Measurements from ENCODE around the gene ACOT7. TPM values are rescaled to one million over a fixed set of nuclear protein-coding genes. Genes with fewer than 3 reads are reported as not detected.

The ACOT7 gene
- total and polyA plus RNA-seq, 2 of the 13 experiments (the other 11 are each of a cell fraction or from before 2014, with no cell fraction given): 33.0 to 55.8 TPM

GRCh38 chr1:6423321-6423999 is 29.9 kb upstream of the ACOT7 start:
- DNase-seq (ENCODE audit: low spot score) (no peak), ATAC-seq (peak; percentile 75), FAIRE-seq (peak; percentile 44)
- Histone ChIP-seq H3K79me2 (ENCODE audit: insufficient read depth, low read length) (no peaks in the 10 kb centered on the region), H3K9ac (ENCODE audit: insufficient read depth, low read depth, low read length) (no peak overlapping the region), H3K4me3 (replicated peaks in 1 of 3; ENCODE audit: insufficient read depth in 1 of 3, low read depth in 2 of 3, low read length in 3 of 3) (peak overlapping the region in 1 of 3 experiments; percentile 46; a peak in 1 of 6 replicates), H3K27me3 (ENCODE audit: control insufficient read depth in 1 of 2, insufficient read depth in 2 of 2, low read length in 2 of 2) (peaks cover 41 to 90% of the 10 kb centered on the region in 2 experiments), H3K36me3 (replicated peaks in 1 of 2; ENCODE audit: control insufficient read depth in 1 of 2, insufficient read depth in 2 of 2, low read length in 2 of 2) (no peaks in the 10 kb centered on the region), H2AFZ (ENCODE audit: low read length) (no peak overlapping the region), H3K4me2 (ENCODE audit: low read depth, low read length) (peak overlapping the region; percentile 52), H3K4me1 (ENCODE audit: insufficient read depth, low read length) (peaks cover 43% of the 10 kb centered on the region), H3K9me3 (ENCODE audit: low read length) (no peaks in the 10 kb centered on the region), H4K20me1 (ENCODE audit: insufficient read depth, low read length) (no peaks in the 10 kb centered on the region; the same call in 1 of the 2 replicates), H3K27ac (ENCODE audit: extremely low read length, insufficient read depth, low read length) (no peak overlapping the region)
- in situ Hi-C loops (cut with HindIII; ENCODE audit: extremely low pct_ligation_motif_present, low pct_unique_long_range_greater_than_20kb) (no loop called here), intact Hi-C loops (cut with micrococcal nuclease; ENCODE audit: unreplicated experiment) (no loop called here)
- CTCF ChIA-PET (ENCODE audit: low intra/inter-chr PET ratio, low total read pairs): interaction anchor here (1.6 kb wide), 1 partner anchor 14 kb away, joined by 12 read pairs; no protein-coding TSS in a partner anchor
- no TSS peak for BruUV-seq (replicated peaks)
- 13% methylated on average over 6 of the region's 24 CpGs for WGBS (ENCODE audit: low lambda C conversion rate)
- POLR2A ChIA-PET: interaction anchor here (0.7 to 1.7 kb wide), 6 partner anchors 9 to 181 kb away, joined by 3 to 4 read pairs (median 3); no protein-coding TSS in a partner anchor
- TF ChIP-seq, protein P1, sequence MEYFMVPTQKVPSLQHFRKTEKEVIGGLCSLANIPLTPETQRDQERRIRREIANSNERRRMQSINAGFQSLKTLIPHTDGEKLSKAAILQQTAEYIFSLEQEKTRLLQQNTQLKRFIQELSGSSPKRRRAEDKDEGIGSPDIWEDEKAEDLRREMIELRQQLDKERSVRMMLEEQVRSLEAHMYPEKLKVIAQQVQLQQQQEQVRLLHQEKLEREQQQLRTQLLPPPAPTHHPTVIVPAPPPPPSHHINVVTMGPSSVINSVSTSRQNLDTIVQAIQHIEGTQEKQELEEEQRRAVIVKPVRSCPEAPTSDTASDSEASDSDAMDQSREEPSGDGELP (IDR thresholded peaks at IDR 0.05; ENCODE audit: borderline replicate concordance, low read depth): no peak
- no peak for TF ChIP-seq ZNF432 (CRISPR knock-in tag; IDR thresholded peaks at IDR 0.05; ENCODE audit: borderline replicate concordance)
- 0 out of 2 replicates have a peak, but pooled peaks have one; percentile 87 for TF ChIP-seq EZH2 (conservative IDR thresholded peaks at IDR 0.05; ENCODE audit: low read depth, low read length)
- peak; percentile 29; the same call in 1 of the 2 replicates for TF ChIP-seq SMC3 (IDR thresholded peaks at IDR 0.05; ENCODE audit: low read length)
- TF ChIP-seq NR2F6 (IDR thresholded peaks at IDR 0.05): no peak
- peak; percentile 40; the same call in 1 of the 2 replicates for TF ChIP-seq NR2F6 (CRISPR knock-in tag; IDR thresholded peaks at IDR 0.05)
- 0 out of 2 replicates have a peak, but pooled peaks have one; percentile 30 for TF ChIP-seq MIER2 (CRISPR knock-in tag; IDR thresholded peaks at IDR 0.05)
- 0 out of 2 replicates have a peak, but pooled peaks have one; percentile 53 for TF ChIP-seq MYPOP (CRISPR knock-in tag; IDR thresholded peaks at IDR 0.05)
- no peak for TF ChIP-seq ZFAT (CRISPR knock-in tag; conservative IDR thresholded peaks at IDR 0.05)
- peak; percentile 58 for TF ChIP-seq STAG1 (CRISPR knock-in tag; IDR thresholded peaks at IDR 0.05)
- no peak for TF ChIP-seq GZF1 (CRISPR knock-in tag; IDR thresholded peaks at IDR 0.05)
- no peak for TF ChIP-seq RFX1 (IDR thresholded peaks at IDR 0.05)
- TF ChIP-seq PHF5A (CRISPR knock-in tag; IDR thresholded peaks at IDR 0.05; ENCODE audit: low read depth, unreplicated experiment): no peak
- peak; percentile 63 for TF ChIP-seq RAD21 (CRISPR knock-in tag; IDR thresholded peaks at IDR 0.05)
- TF ChIP-seq PATZ1 (CRISPR knock-in tag; IDR thresholded peaks at IDR 0.05): 0 out of 2 replicates have a peak, but pooled peaks have one; percentile 20
- 0 out of 2 replicates have a peak, but pooled peaks have one; percentile 17 for TF ChIP-seq ZNF687 (CRISPR knock-in tag; IDR thresholded peaks at IDR 0.05)
- peak; percentile 21; the same call in 1 of the 2 replicates for TF ChIP-seq GATAD2A (CRISPR knock-in tag; IDR thresholded peaks at IDR 0.05)

Data from HepG2 (cell line).